Mammary epithelial cell (primary cell): Measurements from ENCODE around the gene SLC35F5.

Experiments used
- CTCF ChIP-seq, 2 donors: IDR thresholded peaks in 1 of 2; conservative IDR thresholded peaks in 1 of 2; 2 replicates each; pipeline ENCODE4 v1.5.1; 2011 to 2012; ENCODE audit warnings: inconsistent platforms in 2 of 2, low read length in 2 of 2, mild to moderate bottlenecking in 2 of 2, control low read depth in 1 of 2, low read depth in 1 of 2; ENCODE audit not compliant: insufficient read depth in 1 of 2; ENCODE audit errors: extremely low read depth in 1 of 2
- EZH2 ChIP-seq: IDR thresholded peaks from 2 replicates; pipeline ENCODE4 v1.6.1; 2012; ENCODE audit warnings: low read length, inconsistent platforms, borderline replicate concordance

GRCh38 chr2:113750385-113750784 lies 6.1 kb downstream of the SLC35F5 start:
- no peak for TF ChIP-seq CTCF (conservative IDR thresholded peaks at IDR 0.05 in 1 of 2, IDR thresholded peaks at IDR 0.05 in 1 of 2; ENCODE audit: extremely low read depth in 1 of 2, insufficient read depth in 1 of 2, low read depth in 1 of 2, low read length in 2 of 2)
- no peak for TF ChIP-seq EZH2
